DMS 273 treated with DMSO at 0.1 percent for 48 hours (cell line): ENCODE results near the gene LOXHD1.

Experiments
- DNase-seq: peaks from one replicate; lab custom pipeline; 2025; lab: John Stamatoyannopoulos, UW

LOXHD1 gene

GRCh38 chr18:46657115-46657955 lies at the start of gene LOXHD1:
Gene LOXHD1, minus strand, starts transcription at chr18:46657220. Its CDS starts 187 bp downstream, at chr18:46657033.
- DNase-seq, result no peak

GRCh38 chr18:46705521-46705920 lies 48.5 kb upstream of the LOXHD1 start:
- DNase-seq, result no peak

- DNase-seq, result no peak
These were observed 47.8 kb upstream of the LOXHD1 start for GRCh38 chr18:46704816-46705215.

- DNase-seq, result no peak
These were observed 47.2 kb upstream of the LOXHD1 start for GRCh38 chr18:46704189-46704588.

GRCh38 chr18:46702471-46702870 lies 45.5 kb upstream of the LOXHD1 start:
- DNase-seq, result no peak

GRCh38 chr18:46700066-46700824 lies 43.2 kb upstream of the LOXHD1 start:
- DNase-seq, result no peak

GRCh38 chr18:46696702-46697101 lies 39.7 kb upstream of the LOXHD1 start:
- no peak for DNase-seq

GRCh38 chr18:46696268-46696667 lies 39.2 kb upstream of the LOXHD1 start:
- DNase-seq, result no peak

GRCh38 chr18:46693996-46694395 lies 37.0 kb upstream of the LOXHD1 start:
- no peak for DNase-seq

- DNase-seq, result no peak
These were observed 32.0 kb upstream of the LOXHD1 start for GRCh38 chr18:46688853-46689525.

- DNase-seq, result no peak
These were observed 29.2 kb upstream of the LOXHD1 start for GRCh38 chr18:46686186-46686585.

GRCh38 chr18:46683252-46683651 lies 26.2 kb upstream of the LOXHD1 start:
- DNase-seq, result no peak

GRCh38 chr18:46680784-46681695 lies 24.0 kb upstream of the LOXHD1 start:
- no peak for DNase-seq

GRCh38 chr18:46679846-46680598 lies 23.0 kb upstream of the LOXHD1 start:
- no peak for DNase-seq

GRCh38 chr18:46678785-46679399 lies 21.9 kb upstream of the LOXHD1 start:
- DNase-seq, result no peak

GRCh38 chr18:46678041-46678440 lies 21.0 kb upstream of the LOXHD1 start:
- no peak for DNase-seq

- DNase-seq, result no peak
These were observed 20.6 kb upstream of the LOXHD1 start for GRCh38 chr18:46677611-46678010.

- DNase-seq, result no peak
These were observed 19.3 kb upstream of the LOXHD1 start for GRCh38 chr18:46676182-46676835.

GRCh38 chr18:46675112-46675511 lies 18.1 kb upstream of the LOXHD1 start:
- DNase-seq, result no peak
